ENCODE results near the gene BTBD9.

GRCh38 chr6:38435330-38435729, 204.4 kb downstream of the BTBD9 start:
- TF ChIP-seq CTCF (IDR thresholded peaks at IDR 0.05; ENCODE audit: borderline replicate concordance, extremely low read depth, low read length, poor library complexity, severe bottlenecking): no peak
- TF ChIP-seq EZH2 (IDR thresholded peaks at IDR 0.05; ENCODE audit: borderline replicate concordance, low read depth, low read length, severe bottlenecking): no peak

All from DND-41 (cell line).